Left renal pelvis (tissue), 4 donors: ENCODE data around the gene CHIC2. TPM values are rescaled to one million over a fixed set of nuclear protein-coding genes. Genes with fewer than 3 reads are reported as not detected.

Source experiments
- DNase-seq, 4 donors: peaks; one replicate each; pipeline ENCODE4 v3.0.0-alpha.2; 2013; ENCODE audit warnings: low read depth in 4 of 4, low spot score in 3 of 4
- polyA plus RNA-seq, 4 donors: library from polyadenylated mRNA; unstranded; fragments of 120-200 nt; gene quantifications; one replicate each; pipeline ENCODE4 v1.2.1, GENCODE V29; 2013; ENCODE audit not compliant: insufficient read length in 4 of 4

Gene CHIC2
- polyA plus RNA-seq, 4 donors: 27.9 to 42.7 (median 35.2) TPM

DNA sequence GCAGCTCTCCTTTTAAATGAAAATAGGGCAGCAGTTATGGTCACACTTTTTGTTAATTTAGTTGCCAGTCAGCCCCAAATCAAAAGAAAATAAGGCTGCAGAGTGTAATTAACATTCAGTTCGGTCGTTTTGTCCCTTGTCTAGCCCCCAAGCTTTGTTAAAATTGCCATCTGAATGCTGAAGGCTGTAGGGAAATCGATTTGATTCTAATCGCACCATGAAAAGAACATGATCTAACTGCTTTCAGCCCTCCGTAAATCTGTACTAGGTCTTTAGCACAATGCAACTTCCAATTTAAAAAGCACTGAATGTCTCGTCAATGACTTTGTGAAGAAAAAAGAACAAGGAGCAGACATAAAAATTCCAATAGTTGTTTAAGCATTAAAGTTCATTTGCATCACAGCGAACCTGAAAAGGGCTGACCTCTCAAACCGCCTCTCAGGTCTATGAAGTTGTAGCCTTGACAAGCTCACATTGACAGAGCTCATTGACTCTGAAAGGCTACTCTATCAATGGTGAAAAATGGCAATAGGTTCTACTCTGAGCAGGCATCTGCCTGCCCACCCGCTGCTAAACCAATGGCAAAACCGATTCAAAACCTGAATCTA is 48.9 kb downstream of the CHIC2 start:
- DNase-seq: no peak

DNA sequence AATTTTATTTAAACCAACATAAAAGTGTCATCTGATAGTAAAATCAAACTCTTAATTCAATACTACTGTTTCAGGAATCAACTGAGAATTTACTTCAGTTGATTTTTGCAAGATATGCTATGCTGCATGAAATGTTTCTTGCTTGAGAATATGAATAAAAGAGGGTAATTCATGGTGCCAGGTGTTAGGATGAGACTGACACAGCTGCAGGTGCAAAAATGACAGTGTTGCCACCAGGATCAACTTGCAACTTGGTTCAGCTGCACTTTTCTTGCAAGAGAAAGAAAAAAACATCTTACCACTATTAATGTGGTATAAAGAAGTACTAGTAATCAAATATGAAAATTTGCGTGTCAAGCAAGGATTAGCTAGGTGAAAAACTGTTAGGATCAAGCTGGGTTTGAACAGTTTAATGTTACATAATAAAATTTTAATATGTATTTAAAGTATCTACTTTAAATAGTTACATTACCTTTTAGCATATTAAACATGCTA is 49.7 kb downstream of the CHIC2 start:
- no peak for DNase-seq

DNA sequence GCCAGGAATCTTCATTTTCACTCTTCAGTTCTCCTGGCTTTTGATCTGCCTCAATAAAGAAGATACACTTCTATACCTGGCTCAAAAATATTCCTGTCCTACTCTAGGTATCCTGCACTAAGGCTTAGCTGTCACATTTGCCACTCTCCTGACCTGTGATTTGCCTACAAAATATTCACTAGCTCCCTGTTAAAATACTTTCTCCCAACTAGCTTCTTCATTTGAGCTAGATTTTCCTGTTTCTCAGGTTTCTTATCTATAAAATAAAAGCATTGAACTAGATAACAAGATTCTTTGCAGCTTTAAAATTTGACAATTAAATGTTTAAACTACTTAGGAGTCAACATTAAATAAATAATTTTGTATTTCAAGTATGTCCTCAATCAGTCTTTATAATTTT is 53.2 kb downstream of the CHIC2 start:
- DNase-seq: no peak

DNA sequence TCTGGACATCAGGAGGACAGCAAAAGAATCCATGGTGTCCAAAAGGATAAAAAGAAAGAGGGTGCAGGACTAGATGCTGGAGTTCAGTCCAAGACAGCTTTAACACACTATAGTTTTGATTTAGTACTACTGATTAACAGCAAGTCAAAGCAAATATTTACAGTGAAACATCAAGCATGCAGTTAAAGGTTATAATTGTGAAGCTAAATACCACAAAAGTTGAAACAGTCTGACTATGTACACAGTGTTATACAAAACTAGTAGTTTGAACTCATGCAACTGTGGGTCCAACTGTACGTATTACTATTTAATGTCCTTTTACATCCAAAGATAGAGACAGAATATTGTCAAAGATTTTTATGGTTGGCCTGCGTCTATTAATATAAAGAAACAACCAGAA is 57.6 kb downstream of the CHIC2 start:
- no peak for DNase-seq

DNA sequence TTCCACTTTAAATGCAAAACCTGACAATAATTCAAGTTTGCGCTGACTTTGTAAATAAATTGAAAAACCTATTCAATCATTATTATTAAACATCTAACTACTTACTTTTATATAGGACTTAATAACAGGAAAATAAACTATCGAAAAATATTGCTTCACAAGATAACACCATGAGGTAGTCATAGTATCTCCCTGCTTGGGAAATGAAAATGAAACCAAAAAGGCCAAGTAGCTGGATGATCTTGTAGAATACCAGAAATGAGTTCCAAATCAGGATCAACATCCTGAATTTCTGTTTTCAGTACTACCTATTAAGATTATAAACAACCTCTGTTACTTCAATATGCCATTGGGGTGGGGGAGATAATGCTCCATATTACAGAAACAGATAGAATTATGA is 58.9 kb downstream of the CHIC2 start:
- DNase-seq: no peak

DNA sequence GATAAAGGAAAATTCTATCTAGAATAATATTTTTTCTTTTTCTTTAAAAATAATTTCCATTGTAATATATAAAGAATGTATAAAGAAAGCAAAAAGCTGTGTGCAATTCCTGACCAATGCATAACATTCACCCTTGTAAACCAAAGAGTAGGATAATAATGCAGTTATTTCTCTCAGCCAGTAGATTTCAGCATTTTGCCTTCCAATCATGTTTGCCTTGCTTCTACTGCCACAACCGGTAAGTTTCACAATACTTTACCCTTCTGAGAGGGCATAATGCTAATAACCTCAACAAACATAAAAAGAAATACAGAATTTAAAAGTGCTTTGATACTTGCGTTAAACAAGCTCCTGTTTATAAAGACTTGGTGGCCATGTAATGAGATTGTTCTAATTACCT is 59.9 kb downstream of the CHIC2 start:
- no peak for DNase-seq

DNA sequence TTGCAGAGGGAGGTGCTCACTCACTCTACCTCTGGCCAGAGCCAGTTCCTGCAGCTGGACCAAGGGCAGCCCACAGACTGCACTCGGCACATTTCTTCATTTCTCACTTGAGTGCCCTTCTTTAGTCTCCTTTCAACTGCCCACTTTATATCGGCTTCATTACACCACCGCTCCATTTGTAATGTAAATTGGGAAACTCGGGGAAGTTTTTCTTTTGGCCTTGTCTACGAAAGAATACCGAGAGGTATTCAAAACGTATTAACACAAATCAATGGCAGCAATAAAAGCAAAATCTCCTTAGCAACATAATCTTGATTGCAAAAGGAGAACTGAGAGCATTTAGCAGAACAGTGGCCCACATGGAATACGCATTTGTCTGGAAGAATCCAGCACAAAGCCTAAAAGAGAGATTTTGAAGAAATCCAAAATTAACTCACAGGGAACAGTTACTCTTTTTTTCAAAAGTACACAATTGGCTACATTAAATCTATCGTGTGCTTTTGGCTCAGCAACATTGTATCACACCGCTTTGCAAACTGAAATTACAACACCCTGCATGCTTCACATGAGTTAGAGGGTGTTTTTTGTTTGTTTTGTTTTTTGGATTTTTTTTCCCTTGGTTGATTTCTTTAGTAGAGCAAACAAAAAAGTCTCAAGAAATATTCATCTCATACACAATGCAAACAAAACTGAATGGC is 62.6 kb downstream of the CHIC2 start:
- DNase-seq: no peak

DNA sequence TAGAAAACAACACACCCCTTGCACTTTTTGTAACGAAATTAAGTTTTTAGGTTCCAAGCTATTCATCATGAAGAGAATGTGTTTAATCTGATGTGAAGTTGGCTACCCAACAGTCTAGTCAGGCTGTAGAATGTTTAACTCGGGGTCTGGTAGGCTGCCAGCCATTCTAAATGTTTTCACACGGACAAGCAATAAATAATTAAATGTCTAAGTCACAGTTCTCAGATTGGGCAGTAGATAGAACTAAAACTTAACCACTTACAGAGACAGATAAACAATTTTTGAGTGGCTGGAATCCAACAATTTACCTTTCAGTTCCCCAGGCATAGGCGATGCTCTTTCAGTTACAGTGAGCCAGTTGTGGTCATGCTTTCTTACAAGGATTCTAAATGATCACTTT is 66.5 kb downstream of the CHIC2 start:
- peak in 1 of 4 donors; percentile 6 for DNase-seq

DNA sequence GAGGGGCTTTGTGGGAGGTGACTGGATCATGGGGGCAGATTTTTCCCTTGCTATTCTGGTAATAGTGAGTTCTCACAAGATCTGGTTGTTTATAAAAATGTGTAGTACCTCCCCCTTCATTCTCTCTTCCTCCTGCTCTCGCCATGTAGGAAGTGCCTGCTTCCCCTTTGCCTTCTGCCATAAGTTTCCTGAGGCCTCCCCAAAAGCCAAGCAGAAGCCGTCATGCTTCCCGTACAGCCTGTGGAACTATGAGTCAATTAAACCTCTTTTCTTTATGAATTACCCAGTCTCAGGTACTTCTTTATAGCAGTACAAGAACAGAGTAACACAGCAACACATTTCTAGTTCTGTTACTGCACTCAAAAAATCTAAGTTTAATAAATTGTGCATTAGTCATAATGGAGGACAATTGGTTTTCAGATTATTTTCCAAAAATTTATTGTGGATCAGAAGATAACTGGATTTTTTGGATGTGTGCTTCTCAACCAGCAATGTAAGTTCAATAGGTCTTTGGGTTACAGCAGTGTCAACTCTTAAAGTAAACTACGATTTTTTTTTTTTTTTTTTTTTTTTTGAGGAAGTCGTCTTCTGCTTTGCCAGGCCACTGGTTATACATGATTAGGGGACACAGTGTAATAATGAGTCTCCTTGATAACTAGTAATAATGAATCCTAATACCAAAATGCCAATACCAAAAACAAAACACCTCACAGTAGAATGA is 69.9 kb downstream of the CHIC2 start:
- no peak for DNase-seq

DNA sequence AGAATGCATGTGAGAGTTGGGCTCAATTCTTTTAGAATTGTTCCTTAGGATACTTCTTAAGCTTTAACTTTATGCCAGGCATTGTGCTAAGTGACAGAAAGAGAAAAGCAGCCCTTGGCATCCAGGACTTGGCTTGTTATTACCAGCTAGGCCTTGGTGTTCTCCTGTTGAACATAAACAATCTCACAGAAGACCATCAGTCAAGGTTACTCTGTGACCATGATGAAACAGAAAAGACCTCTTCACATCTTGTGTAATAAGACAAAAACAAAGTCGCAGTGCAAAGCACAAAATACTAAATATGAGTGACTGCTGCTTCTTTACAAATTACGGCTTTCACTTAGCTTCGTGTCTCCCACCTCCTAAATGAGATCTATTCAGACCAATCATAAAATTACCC is 71.6 kb downstream of the CHIC2 start:
- no peak for DNase-seq

DNA sequence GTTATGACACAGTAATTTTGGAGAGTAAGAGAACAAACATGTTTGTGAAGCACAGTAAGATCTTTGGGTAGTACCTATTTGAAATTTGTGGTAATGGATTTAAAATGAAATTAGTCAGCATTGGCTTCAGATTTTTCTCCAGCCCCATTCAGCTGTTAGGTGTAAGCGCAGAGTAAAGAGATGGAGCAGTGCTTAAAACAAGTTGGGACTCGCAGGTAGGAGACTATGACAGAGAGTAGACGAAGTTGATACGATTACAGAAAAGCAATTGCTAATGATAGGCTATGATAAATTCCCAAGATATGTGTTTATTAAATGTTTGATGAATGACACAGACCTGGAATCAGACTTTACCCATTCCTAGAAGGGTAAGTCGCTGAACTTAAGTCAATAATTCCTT is 72.6 kb downstream of the CHIC2 start:
- DNase-seq: no peak

DNA sequence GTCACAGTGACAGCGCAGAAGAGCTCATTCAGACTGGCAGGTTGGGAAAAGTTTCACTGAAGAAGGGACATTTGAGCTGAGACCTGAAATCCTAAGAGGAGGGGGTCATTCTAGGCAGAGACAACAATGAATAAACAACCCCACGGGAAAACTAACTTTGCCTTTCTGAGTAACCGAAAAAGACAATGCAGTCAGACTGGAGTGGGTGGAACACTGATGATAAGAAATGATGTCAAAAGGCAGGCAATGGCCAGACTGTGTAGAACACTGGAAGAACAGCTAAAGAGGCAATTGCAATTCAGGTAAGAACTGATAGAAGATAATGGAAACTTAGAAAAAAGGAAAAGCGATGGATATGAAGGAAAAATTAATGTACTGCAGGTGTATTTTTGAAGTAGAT is 73.8 kb downstream of the CHIC2 start:
- no peak for DNase-seq

DNA sequence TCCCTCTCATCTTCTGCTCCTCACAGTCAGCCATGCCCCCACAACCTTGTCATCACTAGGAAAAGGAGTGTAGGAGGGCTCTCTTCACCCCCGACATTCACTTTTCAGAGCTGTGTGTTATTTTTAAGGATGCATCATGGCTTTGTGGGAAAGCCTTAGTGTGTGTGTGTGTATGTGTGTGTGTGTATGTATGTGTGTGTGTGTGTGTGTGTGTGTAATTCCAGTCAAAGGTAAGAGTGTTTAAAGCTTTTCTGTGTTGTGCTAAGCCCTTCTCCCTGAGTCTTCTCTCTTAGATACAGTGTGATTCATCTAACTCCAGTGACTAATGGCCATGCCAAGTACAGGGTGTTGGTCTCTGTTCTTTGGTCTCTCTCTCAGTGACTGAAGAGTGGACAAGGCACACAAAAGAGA is 76.6 kb downstream of the CHIC2 start:
- DNase-seq: no peak

DNA sequence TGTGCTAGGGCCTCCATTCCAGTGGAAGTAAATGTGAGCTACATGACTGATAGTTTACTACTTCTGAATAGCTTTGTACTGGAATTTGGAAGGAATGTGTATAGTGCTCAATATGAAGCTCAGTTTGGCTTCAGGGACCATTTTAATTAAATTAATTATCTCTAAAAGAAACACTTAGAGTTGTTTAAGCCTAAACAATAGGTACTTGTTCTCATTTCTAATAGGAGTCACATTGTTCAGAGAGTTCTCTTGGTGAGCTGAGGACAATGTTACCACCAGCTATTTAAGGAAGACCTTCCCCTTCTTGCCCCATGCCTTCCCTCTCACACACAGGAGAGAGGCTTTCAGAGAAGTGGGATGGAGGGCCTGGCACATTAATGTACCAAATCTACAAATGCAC is 78.3 kb downstream of the CHIC2 start:
- DNase-seq: no peak

DNA sequence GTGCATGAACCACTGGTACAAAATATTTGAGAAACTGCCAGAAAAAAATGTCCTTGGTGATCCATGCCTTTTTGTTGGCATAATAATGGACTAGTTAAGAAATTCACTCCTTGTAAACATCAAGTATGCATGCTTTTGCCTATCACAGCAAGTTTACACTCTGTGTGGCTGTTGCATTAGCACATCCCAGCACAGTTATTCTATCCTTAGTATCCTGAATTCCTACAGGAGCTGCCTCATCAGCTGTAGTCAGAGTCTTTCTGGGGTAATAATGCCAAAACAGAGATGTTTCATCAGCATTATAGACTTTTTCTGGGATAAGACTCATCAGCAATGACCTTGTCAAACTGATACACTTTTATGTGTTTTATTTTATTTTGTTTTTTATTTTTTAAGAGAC is 82.8 kb downstream of the CHIC2 start:
- no peak for DNase-seq

DNA sequence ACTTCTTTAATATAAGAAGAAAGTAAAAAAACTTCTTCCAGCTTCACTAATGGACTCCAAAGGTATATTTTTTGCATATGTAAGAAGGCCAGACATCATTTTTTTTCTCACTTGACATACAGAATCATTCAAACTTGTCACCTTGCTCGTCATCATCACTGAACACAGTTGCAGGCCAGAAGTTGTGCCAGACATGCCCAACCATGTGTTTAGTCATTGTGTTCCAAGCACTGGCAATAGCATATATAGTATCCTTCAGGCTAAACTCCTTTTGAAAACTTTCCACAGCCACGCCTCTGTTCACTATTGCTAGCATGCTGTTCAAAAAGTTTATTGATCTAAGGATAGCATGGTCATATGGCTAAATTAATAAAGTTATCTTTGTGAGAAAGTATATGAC is 83.3 kb downstream of the CHIC2 start:
- DNase-seq: no peak

DNA sequence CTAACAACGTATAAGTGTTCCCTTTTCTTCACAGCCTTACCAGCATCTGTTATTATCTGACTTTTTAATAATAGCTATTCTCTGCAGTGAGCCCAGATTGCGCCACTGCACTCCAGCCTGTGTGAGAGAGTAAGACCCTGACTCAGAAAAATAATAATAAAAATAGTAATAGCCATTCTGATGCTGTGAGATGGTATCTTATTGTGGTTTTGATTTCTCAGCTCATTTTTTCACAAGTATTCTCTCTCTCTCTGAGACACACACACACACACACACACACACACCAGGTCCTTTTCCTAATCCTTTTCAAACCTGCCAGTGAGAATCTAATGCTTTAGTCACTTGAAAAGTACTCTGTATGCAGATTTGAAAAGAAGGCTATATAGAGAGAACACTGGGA is 89.8 kb downstream of the CHIC2 start:
- DNase-seq: no peak

DNA sequence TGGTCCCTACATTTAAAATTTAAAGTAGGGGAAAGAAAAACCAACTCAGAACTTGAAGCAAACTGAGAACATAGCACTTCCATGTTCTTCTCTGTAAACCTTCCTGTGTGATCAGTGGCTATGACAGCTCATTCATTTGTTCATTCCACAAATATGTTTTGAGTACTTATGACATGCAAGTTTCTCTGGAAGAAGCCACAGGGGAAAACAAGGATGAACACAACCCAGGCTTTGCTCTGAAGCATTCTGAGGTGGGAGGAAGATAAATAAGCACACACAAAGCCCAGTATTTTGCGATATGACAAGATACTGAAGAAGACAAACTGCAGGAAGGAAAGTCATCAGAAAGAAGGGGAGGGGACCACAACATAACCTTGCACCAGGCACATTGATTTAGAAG is 96.4 kb downstream of the CHIC2 start:
- no peak for DNase-seq

DNA sequence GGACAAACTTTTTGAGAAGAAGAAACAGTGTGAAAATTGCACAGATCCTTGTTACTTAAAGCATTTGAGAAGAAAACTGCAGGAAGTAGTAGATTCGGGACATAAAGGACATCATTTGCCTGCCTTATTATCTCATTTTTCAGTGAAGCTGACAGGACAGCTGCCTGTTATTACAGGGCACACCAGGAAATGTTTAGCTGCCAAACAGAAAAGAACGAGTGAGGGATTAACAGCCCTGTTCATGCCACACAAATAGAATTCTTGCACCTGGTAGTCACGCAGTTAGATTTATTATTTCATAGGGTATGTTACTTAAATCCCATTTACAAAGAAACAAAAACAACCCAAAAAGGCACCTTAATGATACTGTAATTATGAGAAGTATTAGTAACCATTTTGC is 100.6 kb downstream of the CHIC2 start:
- no peak for DNase-seq

DNA sequence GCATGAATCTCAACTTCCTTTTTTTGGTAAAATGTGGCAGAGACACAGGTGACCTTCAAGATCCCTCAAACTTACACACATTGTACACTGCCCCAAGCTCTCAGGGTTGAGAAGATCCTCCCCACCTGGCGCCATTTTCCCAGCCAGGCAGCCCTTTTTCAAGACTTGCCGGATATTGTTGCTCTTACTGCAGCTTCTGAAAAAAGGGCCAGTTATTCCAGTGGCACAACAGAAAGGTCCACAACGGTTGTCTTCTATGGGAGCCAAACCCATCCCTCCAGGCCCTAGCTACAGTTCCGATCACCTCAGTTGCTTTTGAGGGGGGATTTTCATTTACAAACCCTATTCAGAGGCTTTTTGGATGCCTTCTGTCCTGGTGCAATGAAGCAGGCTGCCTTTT is 101.1 kb downstream of the CHIC2 start:
- DNase-seq: no peak

DNA sequence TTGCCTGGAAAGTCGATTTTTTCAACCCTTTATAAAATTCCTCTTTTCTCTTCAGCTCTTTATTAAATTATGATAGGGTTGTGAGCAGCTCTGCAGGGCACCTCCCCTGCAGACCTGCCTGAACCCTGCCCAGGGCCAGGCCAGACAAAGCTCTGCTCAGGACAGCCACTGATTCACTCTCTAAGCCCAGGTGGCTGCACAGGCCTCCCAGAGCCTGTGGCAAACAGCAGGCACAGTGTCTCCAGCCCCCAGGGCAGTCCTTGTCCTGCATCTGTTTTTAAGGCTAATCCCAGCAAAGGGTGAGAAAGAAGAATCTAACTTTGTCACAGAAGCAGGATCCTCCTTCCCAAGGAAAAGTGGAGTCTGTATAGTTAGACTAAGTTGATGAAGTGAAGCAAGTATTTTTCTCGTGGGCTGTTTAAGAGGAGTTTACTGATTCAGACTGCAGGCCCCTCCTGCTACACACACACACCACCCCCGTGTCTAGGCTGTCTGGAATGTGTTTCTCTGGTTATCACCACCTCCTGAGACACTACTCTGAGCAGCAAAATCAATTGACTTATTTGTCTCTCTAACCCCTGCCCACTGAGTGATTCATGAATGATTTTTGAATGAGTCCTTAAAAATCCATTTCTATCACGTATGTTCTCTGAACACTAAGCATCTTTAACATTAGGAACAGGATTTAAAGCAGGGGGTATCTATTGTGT is 101.7 kb downstream of the CHIC2 start:
- no peak for DNase-seq
